HCT116 (cell line): ENCODE results near the gene CALD1. TPM values are rescaled to one million over a fixed set of nuclear protein-coding genes. Genes with fewer than 3 reads are reported as not detected.

Experiments used
- ATAC-seq: fragments of 200-7000 bp; cut with Tn5 transposase; 2 replicates; pipeline ENCODE4 v1.9.1; 2020; ENCODE audit warnings: mild to moderate bottlenecking, moderate library complexity
- BruUV-seq: library from RNA; stranded (reverse); fragments of 400-500 nt; replicated peaks from 2 replicates; lab custom pipeline; 2021; lab: Mats Ljungman, UMichigan
- CTCF ChIA-PET: fragments of 300-600 bp; sonication (Branson Sonifier 250); formaldehyde crosslinking; loops from one replicate; lab custom pipeline; 2021; ENCODE audit warnings: antibody characterized with exemption; lab: Charles Lee
- POLR2A ChIA-PET: fragments of 300-600, 350-600 bp; sonication (Branson Sonifier 250); formaldehyde crosslinking; loops from one replicate; lab custom pipeline; 2021; ENCODE audit warnings: antibody characterized with exemption; lab: Charles Lee
- RAD21 ChIA-PET, 2 experiments: fragments of 300-600 bp; sonication (Branson Sonifier 250); formaldehyde crosslinking; loops; one replicate each; lab custom pipeline; 2023; ENCODE audit warnings: low total read pairs in 2 of 2; ENCODE audit not compliant: uncharacterized antibody in 2 of 2, unreplicated experiment in 2 of 2, low non-redundant PET in 1 of 2; lab: Charles Lee
- DNase-seq: peaks from one replicate; pipeline ENCODE4 v3.0.0-alpha.2; 2010; ENCODE audit warnings: low read depth, low spot score
- H2AFZ ChIP-seq: fragments of 200-600 bp; shearing (Covaris generic), sonication (generic); 2 replicates; pipeline ENCODE4 v1.6.1; 2017; ENCODE audit warnings: low read depth, mixed run types, mixed read lengths, antibody characterized with exemption, low read length; ENCODE audit not compliant: poor library complexity, severe bottlenecking
- H3K27ac ChIP-seq: 2 replicates; pipeline ENCODE4 v1.5.1; 2012; ENCODE audit warnings: low read depth, low read length
- H3K27me3 ChIP-seq: fragments of 200-600 bp; sonication (generic); 2 replicates; pipeline ENCODE4 v1.6.1; 2016; ENCODE audit warnings: mixed run types, low read length, mixed read lengths; ENCODE audit not compliant: insufficient read depth
- H3K36me3 ChIP-seq, 2 experiments: fragments of 200-500 bp in 1 of 2; fragments of 200-600 bp in 1 of 2; sonication (Bioruptor generic) in 1 of 2; sonication (generic) in 1 of 2; 2 replicates each; pipeline versions ENCODE4 v1.5.1 to v1.6.1; 2014 to 2016; ENCODE audit warnings: low read length in 2 of 2, inconsistent platforms in 1 of 2, mixed read lengths in 1 of 2, mixed run types in 1 of 2; ENCODE audit not compliant: insufficient read depth in 2 of 2, control insufficient read depth in 1 of 2
- H3K4me1 ChIP-seq, 2 experiments: fragments of 200-600 bp in 1 of 2; sonication (generic) in 1 of 2; 2 replicates each; pipeline versions ENCODE4 v1.5.1 to v1.6.1; 2012 to 2017; ENCODE audit warnings: low read length in 2 of 2, inconsistent platforms in 1 of 2, mild to moderate bottlenecking in 1 of 2, mixed read lengths in 1 of 2, mixed run types in 1 of 2, moderate library complexity in 1 of 2; ENCODE audit not compliant: insufficient read depth in 2 of 2, control insufficient read depth in 1 of 2
- H3K4me2 ChIP-seq: fragments of 200-600 bp; sonication (generic); 2 replicates; pipeline ENCODE4 v1.6.1; 2017; ENCODE audit warnings: mixed run types, low read length, mixed read lengths
- H3K4me3 ChIP-seq, 2 experiments: fragments of 200-600 bp in 1 of 2; sonication (generic) in 1 of 2; replicated peaks in 1 of 2; 2 replicates each; pipeline ENCODE4 v1.5.1; 2011 to 2016; ENCODE audit warnings: low read length in 2 of 2, control low read depth in 1 of 2, low read depth in 1 of 2, mild to moderate bottlenecking in 1 of 2, mixed read lengths in 1 of 2, mixed run types in 1 of 2
- H3K79me2 ChIP-seq: fragments of 200-600 bp; sonication (generic); 2 replicates; pipeline ENCODE4 v1.6.1; 2017; ENCODE audit warnings: mild to moderate bottlenecking, mixed run types, low read length, moderate library complexity, mixed read lengths; ENCODE audit not compliant: insufficient read depth
- H3K9ac ChIP-seq: fragments of 200-600 bp; sonication (generic); 2 replicates; pipeline ENCODE4 v1.6.1; 2016; ENCODE audit warnings: low read length, mixed read lengths
- H3K9me2 ChIP-seq: fragments of 200-600 bp; sonication (generic), shearing (Covaris generic); 2 replicates; pipeline ENCODE4 v1.6.1; 2017; ENCODE audit warnings: mixed run types, mild to moderate bottlenecking, moderate library complexity; ENCODE audit not compliant: insufficient read depth
- H3K9me3 ChIP-seq, 2 experiments: fragments of 200-500 bp in 1 of 2; fragments of 200-600 bp in 1 of 2; sonication (Bioruptor generic) in 1 of 2; sonication (generic) in 1 of 2; 2 replicates each; pipeline ENCODE4 v1.6.1; 2014 to 2017; ENCODE audit warnings: low read length in 2 of 2, mixed read lengths in 2 of 2, inconsistent platforms in 1 of 2, low read depth in 1 of 2, mild to moderate bottlenecking in 1 of 2, mixed run types in 1 of 2, moderate library complexity in 1 of 2; ENCODE audit not compliant: control insufficient read depth in 1 of 2, insufficient read depth in 1 of 2
- H4K20me1 ChIP-seq: fragments of 200-600 bp; sonication (generic), shearing (Covaris generic); 2 replicates; pipeline ENCODE4 v1.6.1; 2017; ENCODE audit warnings: mixed run types, mild to moderate bottlenecking, moderate library complexity; ENCODE audit not compliant: insufficient read depth
- CBX3 ChIP-seq: IDR thresholded peaks from 2 replicates; pipeline ENCODE4 v1.6.1; 2012; ENCODE audit warnings: low read depth
- CEBPB ChIP-seq: IDR thresholded peaks from 2 replicates; pipeline ENCODE4 v1.6.1; 2012; ENCODE audit warnings: low read depth
- CTCF ChIP-seq, 3 experiments: fragments of 200-600 bp in 1 of 3; sonication (generic) in 1 of 3; IDR thresholded peaks in 2 of 3; conservative IDR thresholded peaks in 1 of 3; 2 replicates each; pipeline ENCODE4 v1.5.1; 2012 to 2017; ENCODE audit warnings: low read depth in 2 of 3, low read length in 2 of 3, antibody characterized with exemption in 1 of 3, borderline replicate concordance in 1 of 3, control low read depth in 1 of 3, mild to moderate bottlenecking in 1 of 3, mixed read lengths in 1 of 3, mixed run types in 1 of 3, moderate library complexity in 1 of 3; ENCODE audit not compliant: insufficient read depth in 1 of 3
- EGR1 ChIP-seq: IDR thresholded peaks from 2 replicates; pipeline ENCODE4 v1.6.1; 2012; ENCODE audit warnings: low read depth
- ELF1 ChIP-seq: IDR thresholded peaks from 2 replicates; pipeline ENCODE4 v1.6.1; 2012; ENCODE audit warnings: low read depth, borderline replicate concordance
- EZH2phosphoT487 ChIP-seq: fragments of 200-600 bp; IDR thresholded peaks from 2 replicates; pipeline ENCODE4 v1.6.1; 2018; ENCODE audit warnings: antibody characterized with exemption, borderline replicate concordance
- JUND ChIP-seq: IDR thresholded peaks from 2 replicates; pipeline ENCODE4 v1.6.1; 2012
- MAX ChIP-seq: IDR thresholded peaks from 2 replicates; pipeline ENCODE4 v1.6.1; 2012
- POLR2A ChIP-seq: IDR thresholded peaks from 2 replicates; pipeline ENCODE4 v1.7.0; 2011; ENCODE audit warnings: borderline replicate concordance; ENCODE audit not compliant: insufficient read depth, insufficient read length; ENCODE audit errors: extremely low read depth
- POLR2AphosphoS5 ChIP-seq: IDR thresholded peaks from 2 replicates; pipeline ENCODE4 v1.6.1; 2011; ENCODE audit warnings: mild to moderate bottlenecking, low read depth, low read length, moderate library complexity
- RAD21 ChIP-seq: IDR thresholded peaks from 2 replicates; pipeline ENCODE4 v1.6.1; 2012; ENCODE audit warnings: low read depth, mild to moderate bottlenecking
- SIN3A ChIP-seq: IDR thresholded peaks from 2 replicates; pipeline ENCODE4 v1.6.1; 2012; ENCODE audit warnings: low read depth
- SP1 ChIP-seq: IDR thresholded peaks from 2 replicates; pipeline ENCODE4 v1.6.1; 2012; ENCODE audit warnings: low read depth
- SRF ChIP-seq: IDR thresholded peaks from 2 replicates; pipeline ENCODE4 v1.6.1; 2012; ENCODE audit warnings: low read depth
- ZFX ChIP-seq: fragments of 450-650 bp; IDR thresholded peaks from 2 replicates; pipeline ENCODE4 v1.6.1; 2017
- ZNF274 ChIP-seq: fragments of 200-500 bp; sonication (Bioruptor generic); IDR thresholded peaks from 2 replicates; pipeline ENCODE4 v1.6.1; 2014; ENCODE audit warnings: mild to moderate bottlenecking, low read depth, low read length, inconsistent platforms
- intact Hi-C: fragments of 100-400 bp; cut with micrococcal nuclease; formaldehyde crosslinking; loops from 2 replicates; pipeline ENCODE4 v1.10.0; 2022
- total RNA-seq: library from RNA; stranded (reverse); gene quantifications from one replicate; pipeline ENCODE4 v1.2.1, GENCODE V29; 2021; ENCODE audit not compliant: unreplicated experiment
- TF ChIP-seq, protein P1 (sequence below): IDR thresholded peaks from 2 replicates; pipeline ENCODE4 v1.6.1; 2012
- TF ChIP-seq, protein P2 (sequence below): IDR thresholded peaks from 2 replicates; pipeline ENCODE4 v1.6.1; 2012; ENCODE audit warnings: low read depth

The CALD1 gene
- total RNA-seq, 1 experiment from 2014 or later: 66.8 TPM

DNA sequence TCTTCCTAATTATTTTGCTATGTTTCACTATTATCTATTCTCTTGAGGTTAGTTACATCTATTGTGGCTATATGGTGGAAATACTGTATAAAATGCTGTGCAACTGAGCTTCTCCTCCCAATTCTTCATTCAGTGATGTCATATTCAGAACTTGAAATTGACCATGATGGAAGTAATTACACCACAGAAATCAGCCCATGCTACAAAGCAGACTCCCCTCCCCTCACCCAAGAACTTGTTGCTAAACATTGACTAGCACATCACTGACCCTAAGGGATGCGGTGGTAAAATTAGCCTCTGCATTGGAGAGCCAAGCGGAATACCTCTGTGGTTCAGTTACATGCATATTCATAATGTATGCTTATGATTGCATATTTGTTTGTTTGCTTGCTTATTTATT is 8.8 kb downstream of the CALD1 start:
- BruUV-seq: no TSS peak
- Histone ChIP-seq H3K27me3 (no peaks in the 10 kb centered on the region), H3K27ac (no peak overlapping the region), H3K9me3 (no peaks in the 10 kb centered on the region), H2AFZ (no peak overlapping the region), H3K9ac (no peak overlapping the region), H3K36me3 (no peaks in the 10 kb centered on the region), H3K4me2 (no peak overlapping the region), H3K9me2 (no peaks in the 10 kb centered on the region), H4K20me1 (no peaks in the 10 kb centered on the region)
- ATAC-seq: no peak
- POLR2A ChIA-PET: no interaction called here
- RAD21 ChIA-PET: no interaction called here
- DNase-seq: no peak
- intact Hi-C loops: no loop called here
- CTCF ChIA-PET: no interaction called here
- TF ChIP-seq CEBPB: no peak
- no peak for TF ChIP-seq ZNF274
- no peak for TF ChIP-seq SIN3A
- no peak for TF ChIP-seq ZFX
- TF ChIP-seq EGR1: no peak
- TF ChIP-seq, protein P1, sequence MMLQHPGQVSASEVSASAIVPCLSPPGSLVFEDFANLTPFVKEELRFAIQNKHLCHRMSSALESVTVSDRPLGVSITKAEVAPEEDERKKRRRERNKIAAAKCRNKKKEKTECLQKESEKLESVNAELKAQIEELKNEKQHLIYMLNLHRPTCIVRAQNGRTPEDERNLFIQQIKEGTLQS: no peak
- TF ChIP-seq SRF: no peak
- TF ChIP-seq, protein P2, sequence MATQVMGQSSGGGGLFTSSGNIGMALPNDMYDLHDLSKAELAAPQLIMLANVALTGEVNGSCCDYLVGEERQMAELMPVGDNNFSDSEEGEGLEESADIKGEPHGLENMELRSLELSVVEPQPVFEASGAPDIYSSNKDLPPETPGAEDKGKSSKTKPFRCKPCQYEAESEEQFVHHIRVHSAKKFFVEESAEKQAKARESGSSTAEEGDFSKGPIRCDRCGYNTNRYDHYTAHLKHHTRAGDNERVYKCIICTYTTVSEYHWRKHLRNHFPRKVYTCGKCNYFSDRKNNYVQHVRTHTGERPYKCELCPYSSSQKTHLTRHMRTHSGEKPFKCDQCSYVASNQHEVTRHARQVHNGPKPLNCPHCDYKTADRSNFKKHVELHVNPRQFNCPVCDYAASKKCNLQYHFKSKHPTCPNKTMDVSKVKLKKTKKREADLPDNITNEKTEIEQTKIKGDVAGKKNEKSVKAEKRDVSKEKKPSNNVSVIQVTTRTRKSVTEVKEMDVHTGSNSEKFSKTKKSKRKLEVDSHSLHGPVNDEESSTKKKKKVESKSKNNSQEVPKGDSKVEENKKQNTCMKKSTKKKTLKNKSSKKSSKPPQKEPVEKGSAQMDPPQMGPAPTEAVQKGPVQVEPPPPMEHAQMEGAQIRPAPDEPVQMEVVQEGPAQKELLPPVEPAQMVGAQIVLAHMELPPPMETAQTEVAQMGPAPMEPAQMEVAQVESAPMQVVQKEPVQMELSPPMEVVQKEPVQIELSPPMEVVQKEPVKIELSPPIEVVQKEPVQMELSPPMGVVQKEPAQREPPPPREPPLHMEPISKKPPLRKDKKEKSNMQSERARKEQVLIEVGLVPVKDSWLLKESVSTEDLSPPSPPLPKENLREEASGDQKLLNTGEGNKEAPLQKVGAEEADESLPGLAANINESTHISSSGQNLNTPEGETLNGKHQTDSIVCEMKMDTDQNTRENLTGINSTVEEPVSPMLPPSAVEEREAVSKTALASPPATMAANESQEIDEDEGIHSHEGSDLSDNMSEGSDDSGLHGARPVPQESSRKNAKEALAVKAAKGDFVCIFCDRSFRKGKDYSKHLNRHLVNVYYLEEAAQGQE: no peak
- TF ChIP-seq CTCF (IDR thresholded peaks at IDR 0.05 in 2 of 3, conservative IDR thresholded peaks at IDR 0.05 in 1 of 3; ENCODE audit: borderline replicate concordance in 1 of 3, insufficient read depth in 1 of 3, low read depth in 2 of 3, low read length in 2 of 3): no peak
- no peak for TF ChIP-seq EZH2phosphoT487
- TF ChIP-seq POLR2AphosphoS5: no peak
- no peak for TF ChIP-seq POLR2A
- TF ChIP-seq ELF1: no peak
- no peak for TF ChIP-seq JUND
- TF ChIP-seq CBX3: no peak
- no peak for TF ChIP-seq RAD21
- TF ChIP-seq SP1: no peak
- TF ChIP-seq MAX: no peak
- TF ChIP-seq, all 23 proteins: peak for 0
- Histone ChIP-seq H3K4me3 (no peak overlapping the region), H3K4me1 (no peaks in the 10 kb centered on the region), H3K79me2 (no peaks in the 10 kb centered on the region)
